Right lobe of liver (tissue), 4 donors: ENCODE measurements around the gene PIM2.

Experiments
- POLR2A ChIP-seq: fragments of 450-650 bp; IDR thresholded peaks from one replicate; pipeline ENCODE4 v1.6.1; 2017; ENCODE audit warnings: antibody characterized with exemption, mild to moderate bottlenecking
- TF ChIP-seq, protein P1 (sequence below), 4 donors: fragments of 200-600 bp in 3 of 4; fragments of 450-650 bp in 1 of 4; IDR thresholded peaks; one replicate each; pipeline versions ENCODE4 v1.5.1 to v1.8.0; 2016 to 2022; ENCODE audit warnings: antibody characterized with exemption in 4 of 4, mild to moderate bottlenecking in 2 of 4
- donor health status: DM: no; HTN: no; CAD: no.
- donor health status: DM: no; HTN: no; CAD: no.
- donor health status: DM: no; HTN: yes; CAD: no.

GRCh38 chrX:48908600-48908999, 10.2 kb downstream of the PIM2 start:
- TF ChIP-seq, protein P1, sequence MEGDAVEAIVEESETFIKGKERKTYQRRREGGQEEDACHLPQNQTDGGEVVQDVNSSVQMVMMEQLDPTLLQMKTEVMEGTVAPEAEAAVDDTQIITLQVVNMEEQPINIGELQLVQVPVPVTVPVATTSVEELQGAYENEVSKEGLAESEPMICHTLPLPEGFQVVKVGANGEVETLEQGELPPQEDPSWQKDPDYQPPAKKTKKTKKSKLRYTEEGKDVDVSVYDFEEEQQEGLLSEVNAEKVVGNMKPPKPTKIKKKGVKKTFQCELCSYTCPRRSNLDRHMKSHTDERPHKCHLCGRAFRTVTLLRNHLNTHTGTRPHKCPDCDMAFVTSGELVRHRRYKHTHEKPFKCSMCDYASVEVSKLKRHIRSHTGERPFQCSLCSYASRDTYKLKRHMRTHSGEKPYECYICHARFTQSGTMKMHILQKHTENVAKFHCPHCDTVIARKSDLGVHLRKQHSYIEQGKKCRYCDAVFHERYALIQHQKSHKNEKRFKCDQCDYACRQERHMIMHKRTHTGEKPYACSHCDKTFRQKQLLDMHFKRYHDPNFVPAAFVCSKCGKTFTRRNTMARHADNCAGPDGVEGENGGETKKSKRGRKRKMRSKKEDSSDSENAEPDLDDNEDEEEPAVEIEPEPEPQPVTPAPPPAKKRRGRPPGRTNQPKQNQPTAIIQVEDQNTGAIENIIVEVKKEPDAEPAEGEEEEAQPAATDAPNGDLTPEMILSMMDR (IDR thresholded peaks at IDR 0.05) = no peak
- TF ChIP-seq POLR2A = no peak
